ENCODE data around the gene KIFC3. TPM values are rescaled to one million over a fixed set of nuclear protein-coding genes. Genes with fewer than 3 reads are reported as not detected.
A peak's percentile ranks its signal among the peaks of the same experiment; 100 is the strongest.
"Not testable (repeated sequence)": the region's sequence is repeated elsewhere in the genome, so short reads cannot be mapped to it uniquely, and the experiment has no call there.

Gene KIFC3
- total RNA-seq, 1 experiment from 2014 or later = 71.2 TPM

GRCh38 chr16:57825298-57826044 is 23.2 kb upstream of the KIFC3 start:
- peak; percentile 53 for DNase-seq (ENCODE audit: low read depth)

- DNase-seq (ENCODE audit: low read depth) = peak; percentile 68
Measured at GRCh38 chr16:57824888-57825287, 22.6 kb upstream of the KIFC3 start.

- peak; percentile 86 for DNase-seq (ENCODE audit: low read depth)
Measured at GRCh38 chr16:57823836-57824235, 21.5 kb upstream of the KIFC3 start.

GRCh38 chr16:57822856-57823255 is 20.6 kb upstream of the KIFC3 start:
- DNase-seq (ENCODE audit: low read depth) = no peak

- no peak for DNase-seq (ENCODE audit: low read depth)
Measured at GRCh38 chr16:57822018-57822553, 19.8 kb upstream of the KIFC3 start.

GRCh38 chr16:57821149-57821971 is 19.1 kb upstream of the KIFC3 start:
- no peak for DNase-seq (ENCODE audit: low read depth)

- peak; percentile 50 for DNase-seq (ENCODE audit: low read depth)
Measured at GRCh38 chr16:57818377-57819064, 16.2 kb upstream of the KIFC3 start.

GRCh38 chr16:57817680-57818079 is 15.4 kb upstream of the KIFC3 start:
- no peak for DNase-seq (ENCODE audit: low read depth)

- peak; percentile 97 for DNase-seq (ENCODE audit: low read depth)
Measured at GRCh38 chr16:57815987-57816745, 13.9 kb upstream of the KIFC3 start.

- DNase-seq (ENCODE audit: low read depth) = no peak
Measured at GRCh38 chr16:57814896-57815295, 12.6 kb upstream of the KIFC3 start.

GRCh38 chr16:57813466-57813865 is 11.2 kb upstream of the KIFC3 start:
- no peak for DNase-seq (ENCODE audit: low read depth)

GRCh38 chr16:57811340-57811739 is 9.0 kb upstream of the KIFC3 start:
- not testable (repeated sequence) for DNase-seq (ENCODE audit: low read depth)

- peak; percentile 98 for DNase-seq (ENCODE audit: low read depth)
Measured at GRCh38 chr16:57810197-57811031, 8.1 kb upstream of the KIFC3 start.

- DNase-seq (ENCODE audit: low read depth) = no peak
Measured at GRCh38 chr16:57809276-57810196, 7.2 kb upstream of the KIFC3 start.

- DNase-seq (ENCODE audit: low read depth) = no peak
Measured at GRCh38 chr16:57808589-57809228, 6.4 kb upstream of the KIFC3 start.

- peak; percentile 99 for DNase-seq (ENCODE audit: low read depth)
Measured at GRCh38 chr16:57807968-57808528, 5.8 kb upstream of the KIFC3 start.

- DNase-seq (ENCODE audit: low read depth) = peak; percentile 89
Measured at GRCh38 chr16:57807252-57807967, 5.1 kb upstream of the KIFC3 start.

- DNase-seq (ENCODE audit: low read depth) = no peak
Measured at GRCh38 chr16:57805176-57805575, 2.9 kb upstream of the KIFC3 start.

All from M059J (cell line).